ENCODE data around the gene POPDC2. TPM values are rescaled to one million over a fixed set of nuclear protein-coding genes. Genes with fewer than 3 reads are reported as not detected.
A peak's percentile ranks its signal among the peaks of the same experiment; 100 is the strongest.

Gene POPDC2
- total and polyA plus RNA-seq, 10 of the 15 experiments (the other 5 are each of a cell fraction or from before 2014, with no cell fraction given), result 1.8 to 12.7 (median 3.5) TPM

DNA sequence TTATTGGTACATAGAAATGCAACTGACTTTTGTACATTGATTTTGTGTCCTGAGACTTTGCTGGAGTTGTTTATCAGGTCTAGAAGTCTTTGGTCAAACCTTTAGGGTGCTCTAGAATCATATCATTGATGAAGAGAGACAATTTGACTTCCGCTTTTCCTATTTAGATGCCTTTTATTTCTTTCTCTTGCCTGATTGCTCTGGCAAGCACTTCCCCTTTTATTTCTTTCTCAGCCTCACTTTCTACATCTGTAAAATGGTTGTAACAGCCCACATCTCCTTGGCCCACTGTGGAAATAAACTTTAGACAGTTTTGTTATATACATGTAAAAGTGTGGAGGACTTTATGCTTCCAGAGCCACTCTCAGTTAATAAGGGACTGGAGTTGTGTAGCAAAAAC lies 48.7 kb downstream of the POPDC2 start:
- RAD21 ChIA-PET (ENCODE audit: unreplicated experiment), result interaction anchor here (0.6 to 1.0 kb wide), 2 partner anchors 10 to 27 kb away, joined by 3 read pairs; no protein-coding TSS in a partner anchor
- SMC1A ChIA-PET (ENCODE audit: uncharacterized antibody, unreplicated experiment), result interaction anchor here (1.0 to 1.5 kb wide), 2 partner anchors 8 to 16 kb away, joined by 4 to 5 read pairs; no protein-coding TSS in a partner anchor
- no peaks in the 10 kb centered on the region for H3K27me3 ChIP-seq (replicated peaks in 1 of 2; ENCODE audit: control insufficient read depth in 2 of 2, insufficient read depth in 2 of 2, low read length in 1 of 2)
- H3K9me3 ChIP-seq (replicated peaks; ENCODE audit: control insufficient read depth, insufficient read depth, low read length), result no peaks in the 10 kb centered on the region; the same call in 2 of the 3 replicates
- POLR2A ChIA-PET, result interaction anchor here (0.7 to 1.0 kb wide), 2 partner anchors 8 to 84 kb away, joined by 3 read pairs; no protein-coding TSS in a partner anchor
- H3K4me3 ChIP-seq, result no peak overlapping the region
- 0 out of 2 replicates have a peak, but pooled peaks cover 5% of the 10 kb centered on the region for H3K4me1 ChIP-seq (ENCODE audit: control insufficient read depth, insufficient read depth, low read length)
- no peak overlapping the region for H2AFZ ChIP-seq (ENCODE audit: control insufficient read depth, low read depth, low read length)
- no peaks in the 10 kb centered on the region for H3K79me2 ChIP-seq (ENCODE audit: control insufficient read depth, insufficient read depth, low read length)
- no peak for DNase-seq (ENCODE audit: low read depth, low spot score)
- no TSS peak for BruUV-seq (replicated peaks)
- in situ Hi-C loops (cut with MboI) (no loop called here), intact Hi-C loops (cut with micrococcal nuclease; ENCODE audit: unreplicated experiment) (no loop called here)
- 59% methylated on average over 1 of the region's 1 CpG for WGBS (ENCODE audit: insufficient coverage, insufficient replicate concordance, low lambda C conversion rate, missing lambda C conversion rate)
- TF ChIP-seq YY1 (IDR thresholded peaks at IDR 0.05; ENCODE audit: low read depth, low read length) (no peak), SPI1 (IDR thresholded peaks at IDR 0.05; ENCODE audit: borderline replicate concordance, insufficient read depth, low read depth, low read length) (peak; percentile 30; the same call in 1 of the 2 replicates)
- no peak for FAIRE-seq
- H3K27ac ChIP-seq (ENCODE audit: control insufficient read depth, insufficient read depth), result no peak overlapping the region
- ATAC-seq, result no peak
- peaks cover 0 to 4% of the 10 kb centered on the region in 2 experiments; a peak in 2 of 4 replicates for H3K36me3 ChIP-seq (ENCODE audit: control insufficient read depth in 2 of 2, insufficient read depth in 2 of 2, low read length in 1 of 2)
- CTCF ChIA-PET, result interaction anchor here (1.9 kb wide), 1 partner anchor 11 kb away, joined by 6 read pairs; no protein-coding TSS in a partner anchor
- H4K20me1 ChIP-seq (ENCODE audit: control insufficient read depth, insufficient read depth), result no peaks in the 10 kb centered on the region
- H3K9ac ChIP-seq (ENCODE audit: control insufficient read depth, insufficient read depth, low read length), result no peak overlapping the region
- H3K4me2 ChIP-seq (ENCODE audit: control insufficient read depth, insufficient read depth), result no peak overlapping the region

DNA sequence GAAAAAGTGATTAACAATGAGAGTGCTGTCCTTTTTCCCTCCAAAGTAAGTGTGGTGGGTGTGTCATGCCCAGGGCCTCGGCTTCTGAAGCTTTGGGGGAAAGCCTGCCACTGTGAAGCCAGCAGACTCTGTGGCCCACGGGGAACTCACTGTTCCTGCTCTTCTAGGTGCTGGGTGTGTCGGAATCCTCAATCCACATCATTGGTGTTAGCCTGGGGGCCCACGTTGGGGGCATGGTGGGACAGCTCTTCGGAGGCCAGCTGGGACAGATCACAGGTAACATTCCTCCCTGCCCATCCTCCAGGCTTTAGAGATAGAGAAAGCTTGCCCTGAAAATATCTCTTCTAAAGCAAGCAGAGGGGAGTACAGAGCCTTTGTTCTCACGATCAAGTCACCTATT lies 51.1 kb downstream of the POPDC2 start:
- H2AFZ ChIP-seq (ENCODE audit: control insufficient read depth, low read depth, low read length), result no peak overlapping the region
- no TSS peak for BruUV-seq (replicated peaks)
- FAIRE-seq (no peak), DNase-seq (ENCODE audit: low read depth, low spot score) (no peak), ATAC-seq (no peak)
- no peaks in the 10 kb centered on the region for H3K79me2 ChIP-seq (ENCODE audit: control insufficient read depth, insufficient read depth, low read length)
- peaks cover 0 to 3% of the 10 kb centered on the region in 2 experiments; a peak in 1 of 4 replicates for H3K36me3 ChIP-seq (ENCODE audit: control insufficient read depth in 2 of 2, insufficient read depth in 2 of 2, low read length in 1 of 2)
- no peak overlapping the region for H3K27ac ChIP-seq (ENCODE audit: control insufficient read depth, insufficient read depth)
- 92% methylated on average over 5 of the region's 6 CpGs for WGBS (ENCODE audit: insufficient coverage, insufficient replicate concordance, low lambda C conversion rate, missing lambda C conversion rate)
- H3K4me1 ChIP-seq (ENCODE audit: control insufficient read depth, insufficient read depth, low read length), result 0 out of 2 replicates have a peak, but pooled peaks cover 5% of the 10 kb centered on the region
- SMC1A ChIA-PET (ENCODE audit: uncharacterized antibody, unreplicated experiment), result no interaction called here
- CTCF ChIA-PET, result interaction anchor here (1.0 to 2.2 kb wide), 2 partner anchors 8 to 50 kb away, joined by 3 to 6 read pairs; partner anchors contain the start of gene CD80
- no peak for TF ChIP-seq RAD21 (IDR thresholded peaks at IDR 0.05; ENCODE audit: insufficient read depth, low read depth, low read length)
- no peak for TF ChIP-seq ATF3 (IDR thresholded peaks at IDR 0.05; ENCODE audit: borderline replicate concordance, extremely low read depth, low read depth, low read length)
- TF ChIP-seq, protein P1, sequence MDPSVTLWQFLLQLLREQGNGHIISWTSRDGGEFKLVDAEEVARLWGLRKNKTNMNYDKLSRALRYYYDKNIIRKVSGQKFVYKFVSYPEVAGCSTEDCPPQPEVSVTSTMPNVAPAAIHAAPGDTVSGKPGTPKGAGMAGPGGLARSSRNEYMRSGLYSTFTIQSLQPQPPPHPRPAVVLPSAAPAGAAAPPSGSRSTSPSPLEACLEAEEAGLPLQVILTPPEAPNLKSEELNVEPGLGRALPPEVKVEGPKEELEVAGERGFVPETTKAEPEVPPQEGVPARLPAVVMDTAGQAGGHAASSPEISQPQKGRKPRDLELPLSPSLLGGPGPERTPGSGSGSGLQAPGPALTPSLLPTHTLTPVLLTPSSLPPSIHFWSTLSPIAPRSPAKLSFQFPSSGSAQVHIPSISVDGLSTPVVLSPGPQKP (IDR thresholded peaks at IDR 0.05; ENCODE audit: low read depth, low read length), result no peak
- TF ChIP-seq NR2F1 (conservative IDR thresholded peaks at IDR 0.05), result no peak
- no peaks in the 10 kb centered on the region; the same call in 2 of the 3 replicates for H3K9me3 ChIP-seq (replicated peaks; ENCODE audit: control insufficient read depth, insufficient read depth, low read length)
- in situ Hi-C loops (cut with MboI), result no loop called here
- H3K4me2 ChIP-seq (ENCODE audit: control insufficient read depth, insufficient read depth), result no peak overlapping the region
- no peak overlapping the region for H3K4me3 ChIP-seq
- no peaks in the 10 kb centered on the region for H3K27me3 ChIP-seq (replicated peaks in 1 of 2; ENCODE audit: control insufficient read depth in 2 of 2, insufficient read depth in 2 of 2, low read length in 1 of 2)
- H3K9ac ChIP-seq (ENCODE audit: control insufficient read depth, insufficient read depth, low read length), result no peak overlapping the region
- intact Hi-C loops (cut with micrococcal nuclease; ENCODE audit: unreplicated experiment), result no loop called here
- RAD21 ChIA-PET (ENCODE audit: unreplicated experiment), result interaction anchor here (0.9 kb wide), 1 partner anchor 72 kb away, joined by 3 read pairs; no protein-coding TSS in a partner anchor
- POLR2A ChIA-PET, result interaction anchor here (0.9 kb wide), 1 partner anchor 17 kb away, joined by 4 read pairs; no protein-coding TSS in a partner anchor
- no peaks in the 10 kb centered on the region for H4K20me1 ChIP-seq (ENCODE audit: control insufficient read depth, insufficient read depth)
